Thymus (tissue), 11 donors: ENCODE data around the gene ZFP14. TPM values are rescaled to one million over a fixed set of nuclear protein-coding genes. Genes with fewer than 3 reads are reported as not detected.
"Not testable (repeated sequence)": the region's sequence is repeated elsewhere in the genome, so short reads cannot be mapped to it uniquely, and the experiment has no call there.

ENCODE experiments used
- DNase-seq, 9 donors: peaks; one replicate each; pipeline ENCODE4 v3.0.0-alpha.2; 2013; ENCODE audit warnings: low spot score in 9 of 9, low read depth in 6 of 9, missing footprints in 1 of 9
- H3K27ac ChIP-seq, 2 donors: one replicate each; pipeline ENCODE4 v1.5.1; 2013; ENCODE audit warnings: control low read depth in 1 of 2, low read depth in 1 of 2, low read length in 1 of 2, mild to moderate bottlenecking in 1 of 2, moderate library complexity in 1 of 2
- H3K27me3 ChIP-seq, 2 donors: one replicate each; pipeline ENCODE4 v1.5.1; 2013; ENCODE audit warnings: low read length in 1 of 2; ENCODE audit not compliant: control insufficient read depth in 2 of 2, insufficient read depth in 1 of 2
- H3K36me3 ChIP-seq, 2 donors: one replicate each; pipeline ENCODE4 v1.5.1; 2013; ENCODE audit warnings: low read length in 1 of 2, mild to moderate bottlenecking in 1 of 2, moderate library complexity in 1 of 2; ENCODE audit not compliant: control insufficient read depth in 2 of 2, insufficient read depth in 2 of 2
- H3K4me1 ChIP-seq, 2 donors: one replicate each; pipeline ENCODE4 v1.5.1; 2013; ENCODE audit warnings: low read length in 2 of 2; ENCODE audit not compliant: control insufficient read depth in 2 of 2, insufficient read depth in 2 of 2
- H3K4me3 ChIP-seq, 2 donors: one replicate each; pipeline ENCODE4 v1.5.1; 2013; ENCODE audit warnings: low read length in 2 of 2, control low read depth in 1 of 2, mild to moderate bottlenecking in 1 of 2
- H3K9me3 ChIP-seq, 2 donors: one replicate each; pipeline ENCODE4 v1.5.1; 2013; ENCODE audit warnings: low read length in 1 of 2, mild to moderate bottlenecking in 1 of 2; ENCODE audit not compliant: control insufficient read depth in 2 of 2, insufficient read depth in 1 of 2
- WGBS: extraction: QIAGEN DNeasy Blood & Tissue Kit; methylation state at CpG from one replicate; pipeline ENCODE4 v1.1.7; 2013; 5-methylcytosine and 5-hydroxymethylcytosine counted together
- polyA plus RNA-seq: library from polyadenylated mRNA; stranded (reverse); fragments of 200-250 nt; gene quantifications from one replicate; pipeline ENCODE4 v1.2.3, GENCODE V29; 2013
- total RNA-seq: library from RNA; stranded (reverse); fragments of 120-200 nt; gene quantifications from one replicate; pipeline ENCODE4 v1.2.4, GENCODE V29; 2013
- donor health status: healthy.

ZFP14 gene
- total and polyA plus RNA-seq, 2 donors: 4.0 to 7.4 TPM

DNA sequence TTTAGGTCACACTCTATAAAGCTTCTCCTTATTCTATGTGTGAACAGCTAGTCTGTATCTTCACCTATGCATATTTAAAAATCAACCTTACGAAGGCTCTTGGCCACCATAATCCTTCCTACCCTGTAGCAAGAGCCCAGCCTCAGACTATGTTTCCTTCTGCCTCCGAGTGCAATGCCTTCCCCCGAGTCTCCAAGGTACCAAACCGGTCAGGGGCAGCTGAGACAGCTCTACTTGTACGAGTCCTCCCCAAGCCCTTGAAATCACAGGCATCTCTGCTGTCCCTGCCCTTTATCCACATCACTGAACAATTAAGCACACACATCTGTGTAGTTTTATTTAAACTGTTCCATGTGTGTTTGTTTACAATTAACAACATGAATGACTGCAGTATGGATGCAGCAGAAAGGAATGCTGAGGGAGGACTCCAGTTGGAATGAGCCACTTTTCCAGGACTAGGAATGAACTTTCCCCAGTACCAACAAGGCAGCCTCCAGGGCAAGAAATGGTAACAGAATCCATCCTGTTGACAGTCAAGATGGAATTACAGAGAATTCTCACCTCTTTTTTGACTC is 68.5 kb downstream of the ZFP14 start:
- H3K27me3 ChIP-seq, H3K4me1 ChIP-seq, H3K9me3 ChIP-seq, H3K27ac ChIP-seq, DNase-seq, H3K36me3 ChIP-seq, H3K4me3 ChIP-seq: not testable (repeated sequence)
- WGBS: 95% methylated on average over 5 of the region's 5 CpGs

GRCh38 chr19:36309759-36310158 is 69.2 kb downstream of the ZFP14 start:
- H3K4me1 ChIP-seq, H3K9me3 ChIP-seq, H3K4me3 ChIP-seq, H3K36me3 ChIP-seq, H3K27ac ChIP-seq, DNase-seq, H3K27me3 ChIP-seq: not testable (repeated sequence)
- 73% methylated on average over 21 of the region's 23 CpGs for WGBS

DNA sequence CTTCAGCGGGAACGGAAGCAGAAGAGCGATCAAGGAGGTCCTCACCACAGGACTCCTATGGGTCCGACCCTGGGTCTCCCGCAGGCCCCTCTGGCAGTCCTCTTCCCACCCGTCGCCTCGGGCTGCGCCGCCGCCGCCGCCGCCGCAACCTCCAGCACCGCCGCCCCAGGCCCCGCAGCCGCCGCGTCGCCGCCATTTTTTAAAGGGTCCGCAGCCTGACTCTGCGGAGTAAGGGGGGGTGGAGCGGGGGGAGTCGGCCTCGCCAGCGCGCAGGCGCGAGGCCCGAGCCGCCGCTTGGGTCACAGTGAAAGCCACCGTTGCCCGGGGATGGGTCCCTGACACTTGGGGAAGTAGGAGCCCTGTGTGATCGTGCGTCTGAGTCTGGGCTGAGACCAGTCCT is 69.7 kb downstream of the ZFP14 start:
- H3K9me3 ChIP-seq, H3K27ac ChIP-seq, H3K36me3 ChIP-seq, DNase-seq, H3K4me3 ChIP-seq, H3K4me1 ChIP-seq, H3K27me3 ChIP-seq: not testable (repeated sequence)
- 60% methylated on average over 37 of the region's 39 CpGs for whole genome bisulfite sequencing

GRCh38 chr19:36292317-36292716 is 86.7 kb downstream of the ZFP14 start:
- H3K27ac ChIP-seq, H3K4me3 ChIP-seq, H3K9me3 ChIP-seq, H3K27me3 ChIP-seq, DNase-seq, H3K4me1 ChIP-seq, H3K36me3 ChIP-seq: not testable (repeated sequence)
- WGBS: 98% methylated on average over 12 of the region's 30 CpGs

Other genes with a start within 250 kb of the ZFP14 start
- gene CAPNS1, start 239.1 kb downstream of the ZFP14 start, total RNA-seq: 254 TPM
- 380 TPM for gene CAPNS1, start 239.1 kb downstream of the ZFP14 start, polyA plus RNA-seq
- 45.0 TPM for gene COX7A1, start 226.8 kb downstream of the ZFP14 start, total RNA-seq
- 40.4 TPM for gene COX7A1, start 226.8 kb downstream of the ZFP14 start, polyA plus RNA-seq
- gene ZNF565, start 164.5 kb downstream of the ZFP14 start, total RNA-seq: 3.1 TPM
- gene ZNF565, start 164.5 kb downstream of the ZFP14 start, polyA plus RNA-seq: 3.0 TPM
- gene ZNF146, start 164.1 kb downstream of the ZFP14 start, total RNA-seq: 74.7 TPM
- 41.4 TPM for gene ZNF146, start 164.1 kb downstream of the ZFP14 start, polyA plus RNA-seq
- gene ZFP82, start 39.4 kb upstream of the ZFP14 start, total RNA-seq: 6.5 TPM
- 5.7 TPM for gene ZFP82, start 39.4 kb upstream of the ZFP14 start, polyA plus RNA-seq
- gene ZNF566, start 110.4 kb upstream of the ZFP14 start, total RNA-seq: 7.3 TPM
- gene ZNF566, start 110.4 kb upstream of the ZFP14 start, polyA plus RNA-seq: 9.4 TPM
- gene ZNF260, start 149.1 kb upstream of the ZFP14 start, total RNA-seq: 9.7 TPM
- gene ZNF260, start 149.1 kb upstream of the ZFP14 start, polyA plus RNA-seq: 9.4 TPM
- gene ZNF529, start 194.1 kb upstream of the ZFP14 start, total RNA-seq: 9.0 TPM
- 18.6 TPM for gene ZNF529, start 194.1 kb upstream of the ZFP14 start, polyA plus RNA-seq
- 8.6 TPM for gene ZNF382, start 226.1 kb upstream of the ZFP14 start, total RNA-seq
- gene ZNF382, start 226.1 kb upstream of the ZFP14 start, polyA plus RNA-seq: 3.9 TPM